ENCODE measurements around the gene NABP2. TPM values are rescaled to one million over a fixed set of nuclear protein-coding genes. Genes with fewer than 3 reads are reported as not detected.

NABP2 gene
- total and polyA plus RNA-seq, 2 donors (not counting 3 experiments of a cell fraction or from before 2014, with no cell fraction given), result 42.4 to 59.7 TPM

DNA sequence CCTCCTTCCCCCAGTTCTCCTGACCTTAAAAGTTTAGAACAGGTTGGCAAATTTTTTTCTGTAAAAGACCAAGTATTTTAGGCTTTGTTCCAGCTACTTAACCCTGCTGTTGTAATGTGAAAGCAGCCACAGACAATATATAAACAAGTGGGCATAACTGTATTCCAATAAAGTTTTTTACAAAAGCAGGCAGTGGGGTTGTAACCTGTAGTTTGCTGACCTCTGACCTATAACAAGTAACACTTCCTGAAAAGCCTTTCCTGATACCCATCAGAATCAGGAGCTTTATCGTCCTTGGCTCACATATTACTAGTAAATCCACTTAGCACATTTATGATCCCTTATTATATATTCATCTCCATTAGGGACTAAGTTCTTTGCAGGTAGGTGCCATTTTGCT, 21.8 kb upstream of the NABP2 start:
- TF ChIP-seq, protein P1, sequence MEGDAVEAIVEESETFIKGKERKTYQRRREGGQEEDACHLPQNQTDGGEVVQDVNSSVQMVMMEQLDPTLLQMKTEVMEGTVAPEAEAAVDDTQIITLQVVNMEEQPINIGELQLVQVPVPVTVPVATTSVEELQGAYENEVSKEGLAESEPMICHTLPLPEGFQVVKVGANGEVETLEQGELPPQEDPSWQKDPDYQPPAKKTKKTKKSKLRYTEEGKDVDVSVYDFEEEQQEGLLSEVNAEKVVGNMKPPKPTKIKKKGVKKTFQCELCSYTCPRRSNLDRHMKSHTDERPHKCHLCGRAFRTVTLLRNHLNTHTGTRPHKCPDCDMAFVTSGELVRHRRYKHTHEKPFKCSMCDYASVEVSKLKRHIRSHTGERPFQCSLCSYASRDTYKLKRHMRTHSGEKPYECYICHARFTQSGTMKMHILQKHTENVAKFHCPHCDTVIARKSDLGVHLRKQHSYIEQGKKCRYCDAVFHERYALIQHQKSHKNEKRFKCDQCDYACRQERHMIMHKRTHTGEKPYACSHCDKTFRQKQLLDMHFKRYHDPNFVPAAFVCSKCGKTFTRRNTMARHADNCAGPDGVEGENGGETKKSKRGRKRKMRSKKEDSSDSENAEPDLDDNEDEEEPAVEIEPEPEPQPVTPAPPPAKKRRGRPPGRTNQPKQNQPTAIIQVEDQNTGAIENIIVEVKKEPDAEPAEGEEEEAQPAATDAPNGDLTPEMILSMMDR (IDR thresholded peaks at IDR 0.05; ENCODE audit: extremely low read depth in 1 of 2, insufficient read depth in 1 of 2, low read depth in 1 of 2, low read length in 2 of 2), result no peak
- no peaks in the 10 kb centered on the region for H3K27me3 ChIP-seq (ENCODE audit: control insufficient read depth in 2 of 2, insufficient read depth in 2 of 2, low read length in 2 of 2)
- intact Hi-C loops (cut with micrococcal nuclease) (no loop called here), dilution Hi-C loops (cut with MboI; ENCODE audit: extremely low pct_ligation_motif_present, low sequenced_read_pairs) (no loop called here)
- H3K9ac ChIP-seq (replicated peaks; ENCODE audit: extremely low read depth, insufficient read depth, low read length), result no peak overlapping the region
- peak; percentile 41 for DNase-seq (ENCODE audit: low read depth, low spot score)
- CTCF ChIA-PET, result interaction anchor here (0.8 to 8.5 kb wide), 5 partner anchors 10 to 56 kb away, joined by 3 to 54 read pairs (median 3); partner anchors contain the start of genes ANKRD52, RNF41 and SMARCC2
- no peaks in the 10 kb centered on the region for H3K9me3 ChIP-seq (replicated peaks; ENCODE audit: control insufficient read depth, insufficient read depth, low read length)
- POLR2A ChIA-PET, result interaction anchor here (2.3 kb wide), 1 partner anchor 19 kb away, joined by 10 read pairs; the partner anchor contains the start of gene RNF41
- no peaks in the 10 kb centered on the region for H3K9me1 ChIP-seq (replicated peaks; ENCODE audit: control insufficient read depth, extremely low read depth, insufficient read depth, low read length)
- H3K4me2 ChIP-seq (ENCODE audit: insufficient read depth, low read length), result peak overlapping the region; percentile 19
- no peaks in the 10 kb centered on the region for H3K79me2 ChIP-seq (ENCODE audit: control insufficient read depth, insufficient read depth, low read length)
- no TSS peak for BruUV-seq (replicated peaks)
- no peak overlapping the region for H2AFZ ChIP-seq (ENCODE audit: low read depth, low read length)
- no peaks in the 10 kb centered on the region for H4K20me1 ChIP-seq (replicated peaks; ENCODE audit: control insufficient read depth, extremely low read depth, insufficient read depth, low read length)
- no peak overlapping the region for H3K4me3 ChIP-seq (replicated peaks in 1 of 3; ENCODE audit: insufficient read depth in 1 of 3, low read depth in 1 of 3, low read length in 3 of 3)
- peaks cover 6 to 20% of the 10 kb centered on the region in 2 experiments for H3K36me3 ChIP-seq (ENCODE audit: control insufficient read depth in 2 of 2, extremely low read depth in 1 of 2, insufficient read depth in 2 of 2, low read length in 2 of 2)
- FAIRE-seq, result no peak
- no peak overlapping the region for H3K27ac ChIP-seq (ENCODE audit: insufficient read depth, low read depth, low read length)
- H3K4me1 ChIP-seq (ENCODE audit: control insufficient read depth, extremely low read depth, insufficient read depth, low read length), result peaks cover 35% of the 10 kb centered on the region

DNA sequence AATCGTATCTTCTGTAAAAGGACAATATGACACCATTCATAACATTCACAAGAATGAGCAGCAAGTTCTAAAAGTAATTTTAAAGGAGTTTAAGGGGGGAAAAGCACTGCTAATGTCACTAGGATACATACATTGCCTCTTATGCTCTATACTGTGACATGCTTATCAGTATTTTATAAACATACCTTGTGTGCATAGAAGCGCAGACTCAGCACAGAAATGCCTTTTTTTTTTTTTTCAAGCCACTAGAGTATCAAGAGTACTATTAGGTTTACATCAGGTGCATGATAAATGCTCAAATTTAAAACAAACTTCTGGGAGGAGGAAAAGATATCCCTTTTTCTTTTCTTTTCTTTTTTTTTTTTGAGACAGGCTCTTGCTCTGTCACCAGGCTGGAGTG, 21.3 kb upstream of the NABP2 start:
- CTCF ChIA-PET, result interaction anchor here (0.8 to 8.5 kb wide), 5 partner anchors 10 to 55 kb away, joined by 3 to 54 read pairs (median 3); partner anchors contain the start of genes ANKRD52, RNF41 and SMARCC2
- dilution Hi-C loops (cut with MboI; ENCODE audit: extremely low pct_ligation_motif_present, low sequenced_read_pairs), result no loop called here
- FAIRE-seq (no peak), DNase-seq (ENCODE audit: low read depth, low spot score) (no peak)
- Histone ChIP-seq H3K27ac (ENCODE audit: insufficient read depth, low read depth, low read length) (no peak overlapping the region), H3K9me1 (replicated peaks; ENCODE audit: control insufficient read depth, extremely low read depth, insufficient read depth, low read length) (no peaks in the 10 kb centered on the region), H3K9ac (replicated peaks; ENCODE audit: extremely low read depth, insufficient read depth, low read length) (no peak overlapping the region), H3K9me3 (replicated peaks; ENCODE audit: control insufficient read depth, insufficient read depth, low read length) (no peaks in the 10 kb centered on the region), H3K27me3 (ENCODE audit: control insufficient read depth in 2 of 2, insufficient read depth in 2 of 2, low read length in 2 of 2) (no peaks in the 10 kb centered on the region), H3K4me1 (ENCODE audit: control insufficient read depth, extremely low read depth, insufficient read depth, low read length) (peaks cover 31% of the 10 kb centered on the region), H4K20me1 (replicated peaks; ENCODE audit: control insufficient read depth, extremely low read depth, insufficient read depth, low read length) (no peaks in the 10 kb centered on the region), H3K4me3 (replicated peaks in 1 of 3; ENCODE audit: insufficient read depth in 1 of 3, low read depth in 1 of 3, low read length in 3 of 3) (no peak overlapping the region), H3K4me2 (ENCODE audit: insufficient read depth, low read length) (no peak overlapping the region), H3K79me2 (ENCODE audit: control insufficient read depth, insufficient read depth, low read length) (no peaks in the 10 kb centered on the region), H3K36me3 (ENCODE audit: control insufficient read depth in 2 of 2, extremely low read depth in 1 of 2, insufficient read depth in 2 of 2, low read length in 2 of 2) (peaks cover 9 to 25% of the 10 kb centered on the region in 2 experiments), H2AFZ (ENCODE audit: low read depth, low read length) (no peak overlapping the region)
- TF ChIP-seq EZH2 (IDR thresholded peaks at IDR 0.05; ENCODE audit: borderline replicate concordance, low read depth, low read length, severe bottlenecking) (no peak), JUN (IDR thresholded peaks at IDR 0.05; ENCODE audit: borderline replicate concordance, insufficient read depth, insufficient read length, low read depth) (no peak), POLR2AphosphoS5 (IDR thresholded peaks at IDR 0.05; ENCODE audit: insufficient read depth, low read depth, low read length) (no peak), MYC (IDR thresholded peaks at IDR 0.05; ENCODE audit: low read depth, low read length) (no peak), FOS (IDR thresholded peaks at IDR 0.05; ENCODE audit: borderline replicate concordance, insufficient read depth, low read length) (no peak), POLR2A (IDR thresholded peaks at IDR 0.05; ENCODE audit: low read depth, low read length) (no peak), GATA2 (IDR thresholded peaks at IDR 0.05; ENCODE audit: insufficient read depth, insufficient read length, low read depth, low read length) (no peak)
- TF ChIP-seq, protein P2, sequence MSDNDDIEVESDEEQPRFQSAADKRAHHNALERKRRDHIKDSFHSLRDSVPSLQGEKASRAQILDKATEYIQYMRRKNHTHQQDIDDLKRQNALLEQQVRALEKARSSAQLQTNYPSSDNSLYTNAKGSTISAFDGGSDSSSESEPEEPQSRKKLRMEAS (IDR thresholded peaks at IDR 0.05; ENCODE audit: insufficient read depth, insufficient read length), result no peak
- TF ChIP-seq, protein P1 (IDR thresholded peaks at IDR 0.05; ENCODE audit: extremely low read depth in 1 of 2, insufficient read depth in 1 of 2, low read depth in 1 of 2, low read length in 2 of 2), result no peak
- intact Hi-C loops (cut with micrococcal nuclease), result no loop called here
- BruUV-seq (replicated peaks), result no TSS peak
- POLR2A ChIA-PET, result interaction anchor here (2.3 kb wide), 1 partner anchor 19 kb away, joined by 10 read pairs; the partner anchor contains the start of gene RNF41

Measured in endothelial cell of umbilical vein (primary cell).